K562 (cell line): ENCODE results near the gene PRR36. TPM values are rescaled to one million over a fixed set of nuclear protein-coding genes. Genes with fewer than 3 reads are reported as not detected.

Source experiments
- GABPA ChIP-seq: fragments of 200-800 bp; sonication (Bioruptor generic); conservative IDR thresholded peaks from 2 replicates; pipeline ENCODE4 v1.6.1; 2016; ENCODE audit warnings: low read depth, missing genetic modification characterization, missing compliant biosample characterization
- MAFG ChIP-seq: fragments of 450-650 bp; conservative IDR thresholded peaks from 2 replicates; pipeline ENCODE4 v1.6.1; 2016; ENCODE audit warnings: missing genetic modification characterization, missing compliant biosample characterization
- MAZ ChIP-seq, 2 experiments: fragments of 450-650 bp in 1 of 2; sonication (generic) in 1 of 2; formaldehyde crosslinking; IDR thresholded peaks in 1 of 2; conservative IDR thresholded peaks in 1 of 2; 2 replicates each; pipeline versions ENCODE4 v1.4.0 to v1.5.0; 2020; ENCODE audit warnings: mild to moderate bottlenecking in 1 of 2, missing genetic modification reagents in 1 of 2
- YBX1 ChIP-seq: fragments of 450-650 bp; IDR thresholded peaks from 2 replicates; pipeline ENCODE4 v1.7.1; 2016; ENCODE audit warnings: mild to moderate bottlenecking
- polyA plus RNA-seq, 8 experiments: library from polyadenylated mRNA; depleted of rRNA in 4 of 8; stranded (reverse) in 5 of 8; unstranded in 3 of 8; fragments of >200 nt; fragmentation: Nextera tagmentation in 2 of 8; fragmentation: Illumina TruSeq in 1 of 8; extraction: Ambion mirVana in 2 of 8; extraction: Trizol in 1 of 8; gene quantifications; 2 replicates each; pipeline versions ENCODE4 v1.2.1 to v1.2.3, GENCODE V29; 2011 to 2014; ENCODE audit warnings: inconsistent platforms in 1 of 8, missing spikeins in 1 of 8
- total RNA-seq, 7 experiments: library from RNA; depleted of rRNA in 6 of 7; stranded (reverse); fragments of >200 nt in 6 of 7; fragmentation: Illumina TruSeq in 2 of 7; extraction: Trizol in 2 of 7; gene quantifications; 2 replicates each; pipeline versions ENCODE4 v1.2.1 to v1.2.3, GENCODE V29; 2011 to 2021; ENCODE audit warnings: low replicate concordance in 1 of 7
- TF ChIP-seq, protein P1 (sequence below): fragments of 450-650 bp; formaldehyde crosslinking; IDR thresholded peaks from 2 replicates; pipeline ENCODE4 v1.4.0; 2020; ENCODE audit warnings: mild to moderate bottlenecking
- TF ChIP-seq, protein P2 (sequence below): sonication (generic); formaldehyde crosslinking; IDR thresholded peaks from 2 replicates; pipeline ENCODE4 v1.8.0; 2022; ENCODE audit warnings: mild to moderate bottlenecking, missing genetic modification reagents
- TF ChIP-seq, protein P3 (sequence below): fragments of 250-450 bp; sonication (Bioruptor Pico); IDR thresholded peaks from 2 replicates; pipeline ENCODE4 v1.5.0; 2020; ENCODE audit warnings: mild to moderate bottlenecking, borderline replicate concordance
- TF ChIP-seq, protein P4 (sequence below), 3 experiments: fragments of 200-800 bp in 1 of 3; fragments of 250-450 bp in 1 of 3; fragments of 450-650 bp in 1 of 3; sonication (Bioruptor Pico) in 1 of 3; sonication (Bioruptor generic) in 1 of 3; formaldehyde crosslinking in 1 of 3; IDR thresholded peaks; 2 replicates each; pipeline versions ENCODE4 v1.6.1 to v1.8.0; 2016 to 2022; ENCODE audit warnings: mild to moderate bottlenecking in 2 of 3, missing genetic modification characterization in 2 of 3, missing compliant biosample characterization in 1 of 3, moderate library complexity in 1 of 3
- TF ChIP-seq, protein P5 (sequence below): fragments of 150-350 bp; IDR thresholded peaks from 2 replicates; pipeline ENCODE4 v1.6.1; 2014; ENCODE audit warnings: low read depth, mild to moderate bottlenecking, low read length, borderline replicate concordance
- TF ChIP-seq, protein P6 (sequence below): fragments of 200-800 bp; sonication (Bioruptor generic); IDR thresholded peaks from 2 replicates; pipeline ENCODE4 v1.6.1; 2017; ENCODE audit warnings: missing genetic modification characterization, missing compliant biosample characterization

The PRR36 gene
- total and polyA plus RNA-seq, 9 of the 15 experiments (the other 6 are each of a cell fraction or from before 2014, with no cell fraction given) = 0.05 to 0.42 (median 0.06) TPM; not detected in 6

DNA sequence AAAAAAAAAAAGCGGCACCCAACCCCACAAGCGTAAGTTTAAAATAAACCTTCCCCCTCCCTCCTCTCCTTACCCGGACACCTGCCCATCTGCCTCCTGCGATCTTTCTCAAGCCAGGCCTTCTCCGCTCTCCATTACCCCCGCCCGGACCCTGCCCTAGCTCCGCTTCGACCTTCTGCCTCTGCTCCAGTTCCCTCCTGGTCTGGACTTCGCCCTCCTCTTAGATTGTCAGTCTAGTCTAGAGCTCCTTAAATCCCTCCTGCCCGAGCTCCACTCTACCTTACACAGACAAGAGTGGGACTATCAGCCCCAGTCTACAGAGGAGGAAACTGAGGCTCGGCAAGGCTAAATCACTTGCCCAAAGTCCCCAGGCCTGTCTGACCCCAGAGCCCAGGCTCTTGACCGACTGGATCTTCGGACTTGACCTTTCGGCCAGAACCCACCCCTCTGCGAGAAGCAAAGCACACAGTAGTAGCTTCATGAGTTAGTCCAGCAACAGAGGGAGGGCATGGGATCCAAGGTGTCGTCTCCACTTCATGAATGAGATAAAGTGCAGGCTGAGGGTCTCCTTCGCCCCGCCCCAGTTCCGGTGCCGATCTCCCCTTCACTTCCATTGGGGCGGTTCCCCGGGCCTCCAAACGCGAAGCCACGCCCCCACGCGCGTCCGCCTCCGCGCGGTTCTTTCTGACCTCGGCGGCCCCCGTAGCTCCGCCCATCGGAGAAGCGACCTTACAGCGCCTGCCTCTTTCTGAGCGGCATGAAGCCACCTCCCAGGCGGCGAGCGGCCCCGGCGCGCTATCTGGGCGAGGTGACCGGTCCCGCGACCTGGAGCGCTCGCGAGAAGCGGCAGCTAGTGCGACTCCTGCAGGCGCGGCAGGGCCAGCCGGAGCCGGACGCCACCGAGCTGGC lies 45.7 kb upstream of the PRR36 start, which contains the start of gene SNAPC2 (continued):
- TF ChIP-seq, protein P1, sequence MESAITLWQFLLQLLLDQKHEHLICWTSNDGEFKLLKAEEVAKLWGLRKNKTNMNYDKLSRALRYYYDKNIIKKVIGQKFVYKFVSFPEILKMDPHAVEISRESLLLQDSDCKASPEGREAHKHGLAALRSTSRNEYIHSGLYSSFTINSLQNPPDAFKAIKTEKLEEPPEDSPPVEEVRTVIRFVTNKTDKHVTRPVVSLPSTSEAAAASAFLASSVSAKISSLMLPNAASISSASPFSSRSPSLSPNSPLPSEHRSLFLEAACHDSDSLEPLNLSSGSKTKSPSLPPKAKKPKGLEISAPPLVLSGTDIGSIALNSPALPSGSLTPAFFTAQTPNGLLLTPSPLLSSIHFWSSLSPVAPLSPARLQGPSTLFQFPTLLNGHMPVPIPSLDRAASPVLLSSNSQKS (CRISPR knock-in tag) = no peak
- TF ChIP-seq, protein P2, sequence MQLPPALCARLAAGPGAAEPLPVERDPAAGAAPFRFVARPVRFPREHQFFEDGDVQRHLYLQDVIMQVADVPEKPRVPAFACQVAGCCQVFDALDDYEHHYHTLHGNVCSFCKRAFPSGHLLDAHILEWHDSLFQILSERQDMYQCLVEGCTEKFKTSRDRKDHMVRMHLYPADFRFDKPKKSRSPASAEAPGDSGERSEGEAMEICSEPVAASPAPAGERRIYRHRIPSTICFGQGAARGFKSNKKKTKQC (CRISPR knock-in tag) = no peak
- TF ChIP-seq MAFG (no peak), YBX1 (no peak), GABPA (tag) (peak; percentile 57; the same call in 1 of the 2 replicates), MAZ (CRISPR knock-in tag; conservative IDR thresholded peaks at IDR 0.05 in 1 of 2, IDR thresholded peaks at IDR 0.05 in 1 of 2) (peak; percentile 65 to 75)
- TF ChIP-seq, protein P3, sequence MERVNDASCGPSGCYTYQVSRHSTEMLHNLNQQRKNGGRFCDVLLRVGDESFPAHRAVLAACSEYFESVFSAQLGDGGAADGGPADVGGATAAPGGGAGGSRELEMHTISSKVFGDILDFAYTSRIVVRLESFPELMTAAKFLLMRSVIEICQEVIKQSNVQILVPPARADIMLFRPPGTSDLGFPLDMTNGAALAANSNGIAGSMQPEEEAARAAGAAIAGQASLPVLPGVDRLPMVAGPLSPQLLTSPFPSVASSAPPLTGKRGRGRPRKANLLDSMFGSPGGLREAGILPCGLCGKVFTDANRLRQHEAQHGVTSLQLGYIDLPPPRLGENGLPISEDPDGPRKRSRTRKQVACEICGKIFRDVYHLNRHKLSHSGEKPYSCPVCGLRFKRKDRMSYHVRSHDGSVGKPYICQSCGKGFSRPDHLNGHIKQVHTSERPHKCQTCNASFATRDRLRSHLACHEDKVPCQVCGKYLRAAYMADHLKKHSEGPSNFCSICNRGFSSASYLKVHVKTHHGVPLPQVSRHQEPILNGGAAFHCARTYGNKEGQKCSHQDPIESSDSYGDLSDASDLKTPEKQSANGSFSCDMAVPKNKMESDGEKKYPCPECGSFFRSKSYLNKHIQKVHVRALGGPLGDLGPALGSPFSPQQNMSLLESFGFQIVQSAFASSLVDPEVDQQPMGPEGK (CRISPR knock-in tag) = no peak
- TF ChIP-seq, protein P4, sequence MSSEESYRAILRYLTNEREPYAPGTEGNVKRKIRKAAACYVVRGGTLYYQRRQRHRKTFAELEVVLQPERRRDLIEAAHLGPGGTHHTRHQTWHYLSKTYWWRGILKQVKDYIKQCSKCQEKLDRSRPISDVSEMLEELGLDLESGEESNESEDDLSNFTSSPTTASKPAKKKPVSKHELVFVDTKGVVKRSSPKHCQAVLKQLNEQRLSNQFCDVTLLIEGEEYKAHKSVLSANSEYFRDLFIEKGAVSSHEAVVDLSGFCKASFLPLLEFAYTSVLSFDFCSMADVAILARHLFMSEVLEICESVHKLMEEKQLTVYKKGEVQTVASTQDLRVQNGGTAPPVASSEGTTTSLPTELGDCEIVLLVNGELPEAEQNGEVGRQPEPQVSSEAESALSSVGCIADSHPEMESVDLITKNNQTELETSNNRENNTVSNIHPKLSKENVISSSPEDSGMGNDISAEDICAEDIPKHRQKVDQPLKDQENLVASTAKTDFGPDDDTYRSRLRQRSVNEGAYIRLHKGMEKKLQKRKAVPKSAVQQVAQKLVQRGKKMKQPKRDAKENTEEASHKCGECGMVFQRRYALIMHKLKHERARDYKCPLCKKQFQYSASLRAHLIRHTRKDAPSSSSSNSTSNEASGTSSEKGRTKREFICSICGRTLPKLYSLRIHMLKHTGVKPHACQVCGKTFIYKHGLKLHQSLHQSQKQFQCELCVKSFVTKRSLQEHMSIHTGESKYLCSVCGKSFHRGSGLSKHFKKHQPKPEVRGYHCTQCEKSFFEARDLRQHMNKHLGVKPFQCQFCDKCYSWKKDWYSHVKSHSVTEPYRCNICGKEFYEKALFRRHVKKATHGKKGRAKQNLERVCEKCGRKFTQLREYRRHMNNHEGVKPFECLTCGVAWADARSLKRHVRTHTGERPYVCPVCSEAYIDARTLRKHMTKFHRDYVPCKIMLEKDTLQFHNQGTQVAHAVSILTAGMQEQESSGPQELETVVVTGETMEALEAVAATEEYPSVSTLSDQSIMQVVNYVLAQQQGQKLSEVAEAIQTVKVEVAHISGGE (CRISPR knock-in tag; IDR thresholded peaks at IDR 0.05) = peak in 1 of 3 experiments; percentile 14; a peak in 1 of 6 replicates
- TF ChIP-seq, protein P5, sequence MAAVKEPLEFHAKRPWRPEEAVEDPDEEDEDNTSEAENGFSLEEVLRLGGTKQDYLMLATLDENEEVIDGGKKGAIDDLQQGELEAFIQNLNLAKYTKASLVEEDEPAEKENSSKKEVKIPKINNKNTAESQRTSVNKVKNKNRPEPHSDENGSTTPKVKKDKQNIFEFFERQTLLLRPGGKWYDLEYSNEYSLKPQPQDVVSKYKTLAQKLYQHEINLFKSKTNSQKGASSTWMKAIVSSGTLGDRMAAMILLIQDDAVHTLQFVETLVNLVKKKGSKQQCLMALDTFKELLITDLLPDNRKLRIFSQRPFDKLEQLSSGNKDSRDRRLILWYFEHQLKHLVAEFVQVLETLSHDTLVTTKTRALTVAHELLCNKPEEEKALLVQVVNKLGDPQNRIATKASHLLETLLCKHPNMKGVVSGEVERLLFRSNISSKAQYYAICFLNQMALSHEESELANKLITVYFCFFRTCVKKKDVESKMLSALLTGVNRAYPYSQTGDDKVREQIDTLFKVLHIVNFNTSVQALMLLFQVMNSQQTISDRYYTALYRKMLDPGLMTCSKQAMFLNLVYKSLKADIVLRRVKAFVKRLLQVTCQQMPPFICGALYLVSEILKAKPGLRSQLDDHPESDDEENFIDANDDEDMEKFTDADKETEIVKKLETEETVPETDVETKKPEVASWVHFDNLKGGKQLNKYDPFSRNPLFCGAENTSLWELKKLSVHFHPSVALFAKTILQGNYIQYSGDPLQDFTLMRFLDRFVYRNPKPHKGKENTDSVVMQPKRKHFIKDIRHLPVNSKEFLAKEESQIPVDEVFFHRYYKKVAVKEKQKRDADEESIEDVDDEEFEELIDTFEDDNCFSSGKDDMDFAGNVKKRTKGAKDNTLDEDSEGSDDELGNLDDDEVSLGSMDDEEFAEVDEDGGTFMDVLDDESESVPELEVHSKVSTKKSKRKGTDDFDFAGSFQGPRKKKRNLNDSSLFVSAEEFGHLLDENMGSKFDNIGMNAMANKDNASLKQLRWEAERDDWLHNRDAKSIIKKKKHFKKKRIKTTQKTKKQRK = no peak
- TF ChIP-seq, protein P6, sequence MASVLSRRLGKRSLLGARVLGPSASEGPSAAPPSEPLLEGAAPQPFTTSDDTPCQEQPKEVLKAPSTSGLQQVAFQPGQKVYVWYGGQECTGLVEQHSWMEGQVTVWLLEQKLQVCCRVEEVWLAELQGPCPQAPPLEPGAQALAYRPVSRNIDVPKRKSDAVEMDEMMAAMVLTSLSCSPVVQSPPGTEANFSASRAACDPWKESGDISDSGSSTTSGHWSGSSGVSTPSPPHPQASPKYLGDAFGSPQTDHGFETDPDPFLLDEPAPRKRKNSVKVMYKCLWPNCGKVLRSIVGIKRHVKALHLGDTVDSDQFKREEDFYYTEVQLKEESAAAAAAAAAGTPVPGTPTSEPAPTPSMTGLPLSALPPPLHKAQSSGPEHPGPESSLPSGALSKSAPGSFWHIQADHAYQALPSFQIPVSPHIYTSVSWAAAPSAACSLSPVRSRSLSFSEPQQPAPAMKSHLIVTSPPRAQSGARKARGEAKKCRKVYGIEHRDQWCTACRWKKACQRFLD = no peak; the same call in 1 of the 2 replicates
